Lower lobe of right lung (tissue), 2 donors: ENCODE data around the gene CHST8. TPM values are rescaled to one million over a fixed set of nuclear protein-coding genes. Genes with fewer than 3 reads are reported as not detected.

Experiments used
- ATAC-seq, 2 donors: fragments of 200-7000 bp; cut with Tn5 transposase; one replicate each; pipeline ENCODE4 v1.9.1; 2020 to 2022; ENCODE audit warnings: mild to moderate bottlenecking in 2 of 2, moderate library complexity in 2 of 2
- DNase-seq: peaks from one replicate; pipeline ENCODE4 v3.0.0-alpha.2; 2020
- H3K27ac ChIP-seq: fragments of 200-600 bp; one replicate; pipeline ENCODE4 v1.8.0; 2022
- H3K27me3 ChIP-seq: fragments of 200-600 bp; one replicate; pipeline ENCODE4 v1.8.0; 2022; ENCODE audit warnings: low read depth
- H3K36me3 ChIP-seq: fragments of 200-600 bp; one replicate; pipeline ENCODE4 v1.8.0; 2022; ENCODE audit warnings: mild to moderate bottlenecking
- H3K4me1 ChIP-seq: fragments of 200-600 bp; one replicate; pipeline ENCODE4 v1.8.0; 2022
- H3K4me3 ChIP-seq: fragments of 200-600 bp; one replicate; pipeline ENCODE4 v1.8.0; 2022; ENCODE audit warnings: mild to moderate bottlenecking
- H3K9me3 ChIP-seq: fragments of 200-600 bp; one replicate; pipeline ENCODE4 v1.8.0; 2022
- intact Hi-C: fragments of 100-400 bp; cut with DNase I; formaldehyde crosslinking; loops from one replicate; pipeline ENCODE4 v1.11.0; 2022
- total RNA-seq: library from RNA; stranded (reverse); fragmentation: NEBNext Ultra II Directional; extraction: Animal tissue kit (Norgen Biotek cat#: 25700); gene quantifications from one replicate; pipeline ENCODE4 v1.2.1, GENCODE V29; 2021
- TF ChIP-seq, protein P1 (sequence below): fragments of 200-600 bp; IDR thresholded peaks from one replicate; pipeline ENCODE4 v1.8.0; 2022; ENCODE audit warnings: antibody characterized with exemption, mild to moderate bottlenecking
- donor health status: DM: no; HTN: yes; CAD: no; lungs with severe emphysema.

The CHST8 gene
- total RNA-seq, 1 donor from 2014 or later: not detected

GRCh38 chr19:33802001-33802400, 180.2 kb downstream of the CHST8 start:
- H3K27me3 ChIP-seq: peaks cover 6% of the 10 kb centered on the region
- no peaks in the 10 kb centered on the region for H3K4me1 ChIP-seq
- TF ChIP-seq, protein P1, sequence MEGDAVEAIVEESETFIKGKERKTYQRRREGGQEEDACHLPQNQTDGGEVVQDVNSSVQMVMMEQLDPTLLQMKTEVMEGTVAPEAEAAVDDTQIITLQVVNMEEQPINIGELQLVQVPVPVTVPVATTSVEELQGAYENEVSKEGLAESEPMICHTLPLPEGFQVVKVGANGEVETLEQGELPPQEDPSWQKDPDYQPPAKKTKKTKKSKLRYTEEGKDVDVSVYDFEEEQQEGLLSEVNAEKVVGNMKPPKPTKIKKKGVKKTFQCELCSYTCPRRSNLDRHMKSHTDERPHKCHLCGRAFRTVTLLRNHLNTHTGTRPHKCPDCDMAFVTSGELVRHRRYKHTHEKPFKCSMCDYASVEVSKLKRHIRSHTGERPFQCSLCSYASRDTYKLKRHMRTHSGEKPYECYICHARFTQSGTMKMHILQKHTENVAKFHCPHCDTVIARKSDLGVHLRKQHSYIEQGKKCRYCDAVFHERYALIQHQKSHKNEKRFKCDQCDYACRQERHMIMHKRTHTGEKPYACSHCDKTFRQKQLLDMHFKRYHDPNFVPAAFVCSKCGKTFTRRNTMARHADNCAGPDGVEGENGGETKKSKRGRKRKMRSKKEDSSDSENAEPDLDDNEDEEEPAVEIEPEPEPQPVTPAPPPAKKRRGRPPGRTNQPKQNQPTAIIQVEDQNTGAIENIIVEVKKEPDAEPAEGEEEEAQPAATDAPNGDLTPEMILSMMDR: no peak
- peaks cover 47% of the 10 kb centered on the region for H3K36me3 ChIP-seq
- DNase-seq: no peak
- no peak for ATAC-seq
- H3K4me3 ChIP-seq: no peak overlapping the region
- intact Hi-C loops: no loop called here
- H3K9me3 ChIP-seq: no peaks in the 10 kb centered on the region
- H3K27ac ChIP-seq: no peak overlapping the region

DNA sequence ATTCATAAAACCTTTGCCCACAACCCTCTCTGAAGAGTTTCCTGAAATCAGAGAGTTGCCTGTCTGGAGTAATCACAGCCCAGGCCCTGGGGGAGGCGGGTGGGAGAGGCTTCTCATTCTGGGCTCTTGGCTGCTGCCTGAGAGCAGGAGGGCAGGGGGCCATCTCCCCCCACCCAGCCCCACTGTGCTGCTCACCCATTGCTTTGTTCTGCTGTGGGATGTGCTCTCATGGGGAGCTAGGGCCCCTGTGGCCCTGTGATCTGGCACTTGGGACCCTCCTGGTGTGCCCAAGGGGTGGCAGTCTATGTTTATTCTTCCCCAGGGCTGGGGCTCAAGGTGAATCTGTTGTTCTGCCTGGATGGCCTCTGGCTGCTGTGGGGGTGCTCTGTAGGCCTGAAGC, 181.0 kb downstream of the CHST8 start:
- H3K36me3 ChIP-seq: peaks cover 55% of the 10 kb centered on the region
- no peaks in the 10 kb centered on the region for H3K9me3 ChIP-seq
- H3K27ac ChIP-seq: no peak overlapping the region
- intact Hi-C loops: no loop called here
- H3K4me1 ChIP-seq: no peaks in the 10 kb centered on the region
- TF ChIP-seq, protein P1: no peak
- no peaks in the 10 kb centered on the region for H3K27me3 ChIP-seq
- no peak overlapping the region for H3K4me3 ChIP-seq
- no peak for ATAC-seq
- DNase-seq: no peak

GRCh38 chr19:33803383-33803782, 181.6 kb downstream of the CHST8 start:
- no peaks in the 10 kb centered on the region for H3K9me3 ChIP-seq
- ATAC-seq (no peak), DNase-seq (no peak)
- H3K4me3 ChIP-seq: no peak overlapping the region
- no peaks in the 10 kb centered on the region for H3K4me1 ChIP-seq
- H3K27me3 ChIP-seq: no peaks in the 10 kb centered on the region
- H3K27ac ChIP-seq: no peak overlapping the region
- intact Hi-C loops: no loop called here
- H3K36me3 ChIP-seq: peaks cover 58% of the 10 kb centered on the region
- TF ChIP-seq, protein P1: no peak

DNA sequence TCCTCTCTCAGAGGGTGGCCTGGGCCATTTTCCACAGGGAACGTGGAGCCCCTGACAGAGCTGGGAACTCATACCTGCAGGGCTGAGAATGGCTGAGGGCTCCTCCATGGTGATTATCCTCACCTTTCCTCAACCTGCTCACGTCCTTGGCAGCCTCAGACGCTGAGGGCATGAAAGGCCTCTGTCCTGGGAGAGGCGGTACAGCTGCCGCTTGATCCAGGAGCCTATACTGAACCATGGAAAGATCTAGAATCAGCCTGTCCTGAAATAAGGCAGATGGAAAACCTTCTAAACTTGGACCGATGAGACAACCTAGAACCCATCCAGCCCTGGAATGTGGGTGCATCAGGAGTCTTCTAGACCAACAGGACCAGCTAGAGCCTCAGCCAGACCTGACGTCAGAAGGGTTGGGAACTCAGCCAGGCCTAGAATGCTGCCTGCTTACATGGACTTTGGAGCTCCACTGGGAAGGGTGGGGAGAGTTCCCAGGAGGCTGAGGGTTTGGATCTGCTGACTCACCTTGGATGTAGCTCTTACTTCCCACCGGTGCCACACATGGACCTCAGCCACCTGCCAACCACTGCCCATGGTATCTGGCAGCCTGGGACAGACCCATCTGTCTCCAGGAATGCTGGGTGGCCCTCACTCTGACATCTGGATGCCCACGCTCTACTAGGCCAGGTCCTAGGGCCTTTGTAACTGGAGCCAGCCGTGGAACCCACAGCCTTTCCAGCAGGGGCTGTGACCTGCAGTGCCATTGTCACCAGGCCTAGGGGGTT, 182.5 kb downstream of the CHST8 start:
- H3K9me3 ChIP-seq: no peaks in the 10 kb centered on the region
- no peak for DNase-seq
- intact Hi-C loops: no loop called here
- no peaks in the 10 kb centered on the region for H3K27me3 ChIP-seq
- H3K27ac ChIP-seq: no peak overlapping the region
- peaks cover 58% of the 10 kb centered on the region for H3K36me3 ChIP-seq
- ATAC-seq: peak in 1 of 2 donors; percentile 31
- TF ChIP-seq, protein P1: no peak
- H3K4me3 ChIP-seq: no peak overlapping the region
- no peaks in the 10 kb centered on the region for H3K4me1 ChIP-seq

GRCh38 chr19:33805313-33805712, 183.6 kb downstream of the CHST8 start:
- Histone ChIP-seq H3K27me3 (no peaks in the 10 kb centered on the region), H3K4me1 (no peaks in the 10 kb centered on the region), H3K9me3 (no peaks in the 10 kb centered on the region), H3K4me3 (no peak overlapping the region), H3K36me3 (peaks cover 58% of the 10 kb centered on the region), H3K27ac (no peak overlapping the region)
- DNase-seq (no peak), ATAC-seq (no peak)
- TF ChIP-seq, protein P1: no peak
- intact Hi-C loops: no loop called here
